Endothelial cell of hepatic sinusoid (primary cell): ENCODE data around the gene NFS1.
"Not testable (repeated sequence)": the region's sequence is repeated elsewhere in the genome, so short reads cannot be mapped to it uniquely, and the experiment has no call there.

ENCODE experiments used
- in situ Hi-C: cut with HindIII; loops from 2 replicates; pipeline ENCODE4 v1.10.0; 2017; ENCODE audit warnings: low sequenced_read_pairs

NFS1 gene

DNA sequence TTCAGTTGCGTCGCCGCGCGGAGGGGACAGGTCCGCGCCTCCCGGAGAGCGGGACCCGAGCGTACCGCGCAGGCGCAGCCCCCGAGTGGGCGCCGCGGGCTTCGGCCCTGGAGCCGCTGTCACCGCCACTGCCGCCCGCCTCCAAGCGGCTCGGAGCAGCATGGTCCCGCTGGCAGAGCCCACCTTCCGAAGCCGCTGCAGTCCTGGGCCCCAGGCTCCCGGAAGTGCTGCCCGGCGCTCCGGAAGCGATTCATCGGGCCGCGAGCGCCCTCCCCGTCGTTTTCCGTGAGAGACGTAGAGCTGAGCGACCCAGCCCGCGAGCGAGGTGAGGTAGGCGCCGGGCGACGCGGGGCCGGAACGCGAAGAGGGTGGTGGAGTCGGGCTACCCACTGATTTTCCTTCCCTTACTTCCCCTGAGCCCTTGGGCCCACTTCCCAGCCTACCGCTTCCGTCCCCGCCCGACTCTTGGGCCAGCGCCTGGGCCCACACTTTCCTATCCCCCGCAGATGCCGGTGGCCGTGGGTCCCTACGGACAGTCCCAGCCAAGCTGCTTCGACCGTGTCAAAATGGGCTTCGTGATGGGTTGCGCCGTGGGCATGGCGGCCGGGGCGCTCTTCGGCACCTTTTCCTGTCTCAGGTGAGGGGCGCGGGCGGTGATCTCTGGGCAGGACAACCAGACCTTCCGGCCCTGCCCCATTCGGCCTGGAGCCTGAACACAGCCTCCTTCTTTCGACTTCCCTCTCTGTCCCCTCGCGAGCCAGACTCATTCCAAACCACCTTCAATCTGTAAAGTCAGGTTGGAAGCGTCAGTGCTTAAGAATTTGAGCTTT, at the start of gene NFS1, which contains the start of gene ROMO1:
Gene NFS1 (minus strand): TSS at position 226 of the 830 bp plus-strand sequence. CDS start 64 bp downstream, at position 162.
Gene ROMO1 (plus strand): TSS at position 279 of the 830 bp plus-strand sequence. CDS start 228 bp downstream, at position 507.
- in situ Hi-C loops: no loop called here

- in situ Hi-C loops: not testable (repeated sequence)
Observed at GRCh38 chr20:35744492-35744841, 45.3 kb upstream of the NFS1 start.

- in situ Hi-C loops: no loop called here
Observed at GRCh38 chr20:35743693-35744491, 44.7 kb upstream of the NFS1 start.

- in situ Hi-C loops: no loop called here
Observed at GRCh38 chr20:35742741-35743523, 43.8 kb upstream of the NFS1 start.

GRCh38 chr20:35741892-35742740, 43.0 kb upstream of the NFS1 start, which contains the start of gene RBM39:
RBM39 (minus strand) TSS chr20:35742260; CDS start chr20:35740874, 1,386 bp downstream.
- in situ Hi-C loops: no loop called here

DNA sequence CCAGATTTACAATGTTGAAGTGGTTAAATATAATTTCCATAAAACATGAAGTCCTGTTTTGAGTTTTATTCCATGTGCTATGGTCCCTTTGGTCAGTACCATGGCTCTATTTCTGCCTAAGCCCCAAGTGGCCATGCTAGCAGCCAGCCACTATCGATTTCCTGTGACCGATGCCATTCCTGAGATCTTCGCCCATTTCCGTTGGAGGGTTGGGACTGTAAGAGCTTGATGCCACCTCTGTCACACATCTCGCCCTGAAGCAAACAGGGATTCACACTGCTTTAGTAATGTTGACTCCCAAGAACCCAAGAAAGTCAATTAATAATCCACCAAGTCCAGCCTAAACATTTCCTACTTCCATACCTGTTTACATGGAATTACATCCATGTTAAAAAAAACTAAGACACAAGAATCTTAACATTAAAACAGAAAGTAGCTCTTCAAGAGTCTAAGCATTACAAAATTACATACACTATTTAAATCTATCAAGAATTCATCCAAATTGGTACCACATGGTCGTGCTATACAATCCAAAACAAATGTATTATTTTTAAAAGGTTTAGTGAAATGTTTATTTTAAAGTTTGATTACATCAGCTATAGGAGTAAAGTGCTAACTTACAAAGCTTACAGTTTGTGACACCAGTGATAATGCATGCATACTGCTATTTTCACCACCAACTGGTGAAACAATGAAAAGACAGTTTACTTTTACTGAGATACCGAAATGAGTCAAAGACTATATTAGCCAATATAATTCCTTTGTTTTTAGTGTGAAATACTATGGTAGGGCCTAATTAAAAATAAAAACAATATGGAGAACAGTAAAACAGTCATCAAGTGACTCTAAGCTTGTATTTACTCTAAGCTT, 40.4 kb upstream of the NFS1 start:
- in situ Hi-C loops: no loop called here

DNA sequence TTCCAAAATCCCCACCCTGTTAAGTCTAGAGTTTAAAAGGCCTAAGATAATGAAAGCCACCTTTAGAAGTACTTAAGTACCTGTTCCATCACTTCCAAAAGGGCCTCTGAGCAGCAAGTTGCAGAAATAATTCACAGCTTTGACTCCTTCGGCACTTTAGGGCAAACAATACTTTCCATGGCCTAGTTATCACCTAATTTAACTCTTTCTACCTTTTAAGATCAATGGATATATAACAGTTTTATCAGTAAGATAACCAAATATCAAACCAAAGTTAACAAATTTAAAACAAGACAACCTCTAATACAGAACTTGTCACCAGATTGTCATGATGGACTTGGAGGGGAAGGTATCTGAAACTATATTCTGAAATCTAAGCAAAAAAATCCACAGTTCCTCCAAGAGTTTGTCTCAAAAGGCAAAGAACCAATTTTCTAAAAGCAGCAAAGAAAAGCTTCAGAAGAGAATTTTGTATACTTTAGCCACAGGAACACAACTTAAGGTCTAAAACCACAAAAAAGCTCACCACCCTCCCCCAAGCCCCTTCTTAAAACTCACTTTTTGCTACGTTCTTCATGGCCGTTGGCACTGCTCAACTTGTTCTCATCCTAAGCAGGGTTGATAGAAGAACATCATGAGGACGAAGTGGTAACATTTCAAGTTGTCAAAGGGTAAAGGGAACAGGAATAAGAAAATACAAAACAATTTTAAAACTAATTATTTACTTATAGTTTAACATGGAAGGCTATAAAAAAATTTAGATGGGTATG, 39.4 kb upstream of the NFS1 start:
- in situ Hi-C loops: no loop called here

DNA sequence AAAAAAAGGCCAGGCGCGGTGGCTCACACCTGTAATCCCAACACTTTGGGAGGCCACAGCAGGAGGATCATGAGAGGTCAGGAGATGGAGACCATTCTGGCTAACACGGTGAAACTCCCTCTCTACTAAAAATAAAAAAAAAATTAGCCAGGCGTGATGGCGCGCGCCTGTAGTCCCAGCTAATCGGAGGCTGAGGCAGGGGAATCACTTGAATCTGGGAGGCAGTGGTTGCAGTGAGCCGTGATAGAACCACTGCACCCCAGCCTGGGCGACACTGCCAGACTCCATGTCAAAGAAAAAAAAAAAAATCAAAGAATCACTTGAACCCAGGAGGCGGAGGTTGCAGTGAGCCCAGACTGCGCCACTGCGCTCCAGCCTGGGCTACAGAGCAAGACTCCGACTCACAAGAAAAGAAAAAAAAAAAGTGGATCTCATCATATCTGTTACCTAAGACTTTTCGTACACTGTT, 38.7 kb upstream of the NFS1 start:
- in situ Hi-C loops: no loop called here

- in situ Hi-C loops: no loop called here
Observed at GRCh38 chr20:35735826-35736470, 36.8 kb upstream of the NFS1 start.

GRCh38 chr20:35734777-35735649, 35.9 kb upstream of the NFS1 start:
- in situ Hi-C loops: no loop called here

- in situ Hi-C loops: no loop called here
Observed at GRCh38 chr20:35734374-35734773, 35.2 kb upstream of the NFS1 start.

DNA sequence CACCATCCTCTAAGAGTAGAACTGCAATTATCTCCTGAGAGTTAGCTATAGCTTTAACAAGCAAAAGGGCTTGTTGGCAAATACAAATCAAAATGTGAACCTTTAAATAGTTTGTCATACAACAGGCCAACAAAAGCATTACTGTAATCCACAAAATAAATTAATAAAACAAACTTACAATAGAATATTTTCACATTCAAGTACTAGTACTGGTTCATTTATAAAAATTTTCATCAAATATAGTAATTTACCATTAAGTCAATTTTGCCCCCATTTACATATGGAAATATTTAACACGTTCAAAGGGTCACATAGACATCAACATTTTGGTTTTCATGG, 33.5 kb upstream of the NFS1 start:
- in situ Hi-C loops: no loop called here

- in situ Hi-C loops: no loop called here
Observed at GRCh38 chr20:35731862-35732643, 32.9 kb upstream of the NFS1 start.

- in situ Hi-C loops: no loop called here
Observed at GRCh38 chr20:35731469-35731788, 32.3 kb upstream of the NFS1 start.

- in situ Hi-C loops: no loop called here
Observed at GRCh38 chr20:35730583-35731468, 31.7 kb upstream of the NFS1 start.
